GM21447 (cell line): Measurements from ENCODE around the gene ANKRD9.

Experiments used
- ATAC-seq: cut with Tn5 transposase; IDR thresholded peaks from one replicate; pipeline ENCODE4 v1.9.1; 2021; ENCODE audit not compliant: unreplicated experiment

ANKRD9 gene

GRCh38 chr14:102479107-102479506 lies 30.5 kb downstream of the ANKRD9 start:
- ATAC-seq: no peak

GRCh38 chr14:102474934-102475333 lies 34.6 kb downstream of the ANKRD9 start:
- ATAC-seq: no peak

GRCh38 chr14:102473559-102473958 lies 36.0 kb downstream of the ANKRD9 start:
- ATAC-seq: no peak

- ATAC-seq: no peak
These were observed 36.8 kb downstream of the ANKRD9 start for GRCh38 chr14:102472791-102473150.

- no peak for ATAC-seq
These were observed 37.4 kb downstream of the ANKRD9 start for GRCh38 chr14:102471921-102472790.

- no peak for ATAC-seq
These were observed 40.3 kb downstream of the ANKRD9 start for GRCh38 chr14:102469261-102469660.

GRCh38 chr14:102464846-102465341 lies 44.7 kb downstream of the ANKRD9 start:
- no peak for ATAC-seq

- no peak for ATAC-seq
These were observed 45.6 kb downstream of the ANKRD9 start for GRCh38 chr14:102464006-102464405.

GRCh38 chr14:102462391-102462790 lies 47.2 kb downstream of the ANKRD9 start:
- no peak for ATAC-seq

GRCh38 chr14:102461490-102462338 lies 47.9 kb downstream of the ANKRD9 start:
- no peak for ATAC-seq

- no peak for ATAC-seq
These were observed 52.1 kb downstream of the ANKRD9 start for GRCh38 chr14:102457509-102457908.

- no peak for ATAC-seq
These were observed 54.9 kb downstream of the ANKRD9 start for GRCh38 chr14:102454711-102455110.

- ATAC-seq: no peak
These were observed 57.3 kb downstream of the ANKRD9 start for GRCh38 chr14:102452302-102452701.
